Measurements from ENCODE around the gene ARMH1.

DNA sequence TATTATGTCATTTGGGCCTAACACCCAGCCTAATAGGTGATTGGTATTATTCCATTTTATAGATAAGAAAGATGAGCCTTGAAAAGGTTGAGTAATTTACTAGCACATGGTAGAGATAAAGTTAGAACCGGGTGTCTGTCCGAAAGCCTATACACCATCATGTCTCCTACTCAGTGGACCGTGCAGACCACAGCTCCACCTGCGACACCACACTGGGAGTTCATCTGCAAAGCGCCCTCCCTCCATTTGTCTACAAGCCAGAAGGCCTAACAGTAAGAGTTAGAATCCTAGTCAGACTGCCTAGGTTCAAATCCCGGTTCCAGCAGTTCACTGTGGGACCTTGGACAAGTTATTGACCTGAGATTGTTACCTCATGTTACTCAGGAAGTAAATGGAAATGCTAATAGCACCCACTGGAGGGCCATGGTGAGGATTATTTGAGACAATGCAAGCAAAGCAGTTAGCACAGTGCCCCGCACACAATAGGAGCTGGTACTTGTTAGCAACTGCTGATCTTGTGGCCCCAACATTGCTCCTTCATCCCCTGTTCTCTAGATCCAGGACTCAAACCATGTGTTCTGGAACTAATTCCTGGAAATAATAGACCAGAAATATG lies 20.5 kb downstream of the ARMH1 start:
- TF ChIP-seq, protein P1, sequence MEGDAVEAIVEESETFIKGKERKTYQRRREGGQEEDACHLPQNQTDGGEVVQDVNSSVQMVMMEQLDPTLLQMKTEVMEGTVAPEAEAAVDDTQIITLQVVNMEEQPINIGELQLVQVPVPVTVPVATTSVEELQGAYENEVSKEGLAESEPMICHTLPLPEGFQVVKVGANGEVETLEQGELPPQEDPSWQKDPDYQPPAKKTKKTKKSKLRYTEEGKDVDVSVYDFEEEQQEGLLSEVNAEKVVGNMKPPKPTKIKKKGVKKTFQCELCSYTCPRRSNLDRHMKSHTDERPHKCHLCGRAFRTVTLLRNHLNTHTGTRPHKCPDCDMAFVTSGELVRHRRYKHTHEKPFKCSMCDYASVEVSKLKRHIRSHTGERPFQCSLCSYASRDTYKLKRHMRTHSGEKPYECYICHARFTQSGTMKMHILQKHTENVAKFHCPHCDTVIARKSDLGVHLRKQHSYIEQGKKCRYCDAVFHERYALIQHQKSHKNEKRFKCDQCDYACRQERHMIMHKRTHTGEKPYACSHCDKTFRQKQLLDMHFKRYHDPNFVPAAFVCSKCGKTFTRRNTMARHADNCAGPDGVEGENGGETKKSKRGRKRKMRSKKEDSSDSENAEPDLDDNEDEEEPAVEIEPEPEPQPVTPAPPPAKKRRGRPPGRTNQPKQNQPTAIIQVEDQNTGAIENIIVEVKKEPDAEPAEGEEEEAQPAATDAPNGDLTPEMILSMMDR (IDR thresholded peaks at IDR 0.05): no peak
- TF ChIP-seq POLR2AphosphoS5 (IDR thresholded peaks at IDR 0.05; ENCODE audit: low read depth, low read length) (no peak), SIN3A (IDR thresholded peaks at IDR 0.05; ENCODE audit: borderline replicate concordance, insufficient read depth, low read depth, low read length) (no peak), TCF7L2 (IDR thresholded peaks at IDR 0.05; ENCODE audit: low read depth, low read length) (no peak)
- TF ChIP-seq, protein P2, sequence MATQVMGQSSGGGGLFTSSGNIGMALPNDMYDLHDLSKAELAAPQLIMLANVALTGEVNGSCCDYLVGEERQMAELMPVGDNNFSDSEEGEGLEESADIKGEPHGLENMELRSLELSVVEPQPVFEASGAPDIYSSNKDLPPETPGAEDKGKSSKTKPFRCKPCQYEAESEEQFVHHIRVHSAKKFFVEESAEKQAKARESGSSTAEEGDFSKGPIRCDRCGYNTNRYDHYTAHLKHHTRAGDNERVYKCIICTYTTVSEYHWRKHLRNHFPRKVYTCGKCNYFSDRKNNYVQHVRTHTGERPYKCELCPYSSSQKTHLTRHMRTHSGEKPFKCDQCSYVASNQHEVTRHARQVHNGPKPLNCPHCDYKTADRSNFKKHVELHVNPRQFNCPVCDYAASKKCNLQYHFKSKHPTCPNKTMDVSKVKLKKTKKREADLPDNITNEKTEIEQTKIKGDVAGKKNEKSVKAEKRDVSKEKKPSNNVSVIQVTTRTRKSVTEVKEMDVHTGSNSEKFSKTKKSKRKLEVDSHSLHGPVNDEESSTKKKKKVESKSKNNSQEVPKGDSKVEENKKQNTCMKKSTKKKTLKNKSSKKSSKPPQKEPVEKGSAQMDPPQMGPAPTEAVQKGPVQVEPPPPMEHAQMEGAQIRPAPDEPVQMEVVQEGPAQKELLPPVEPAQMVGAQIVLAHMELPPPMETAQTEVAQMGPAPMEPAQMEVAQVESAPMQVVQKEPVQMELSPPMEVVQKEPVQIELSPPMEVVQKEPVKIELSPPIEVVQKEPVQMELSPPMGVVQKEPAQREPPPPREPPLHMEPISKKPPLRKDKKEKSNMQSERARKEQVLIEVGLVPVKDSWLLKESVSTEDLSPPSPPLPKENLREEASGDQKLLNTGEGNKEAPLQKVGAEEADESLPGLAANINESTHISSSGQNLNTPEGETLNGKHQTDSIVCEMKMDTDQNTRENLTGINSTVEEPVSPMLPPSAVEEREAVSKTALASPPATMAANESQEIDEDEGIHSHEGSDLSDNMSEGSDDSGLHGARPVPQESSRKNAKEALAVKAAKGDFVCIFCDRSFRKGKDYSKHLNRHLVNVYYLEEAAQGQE (IDR thresholded peaks at IDR 0.05; ENCODE audit: insufficient read depth in 1 of 2, low read depth in 2 of 2, low read length in 1 of 2): no peak
